Left renal cortex interstitium (tissue), 4 donors: ENCODE data around the gene WWC2. TPM values are rescaled to one million over a fixed set of nuclear protein-coding genes. Genes with fewer than 3 reads are reported as not detected.
"Not testable (repeated sequence)": the region's sequence is repeated elsewhere in the genome, so short reads cannot be mapped to it uniquely, and the experiment has no call there.

ENCODE experiments used
- DNase-seq, 4 donors: peaks; one replicate each; pipeline ENCODE4 v3.0.0-alpha.2; 2013; ENCODE audit warnings: low read depth in 4 of 4, low spot score in 2 of 4, missing footprints in 1 of 4
- polyA plus RNA-seq, 4 donors: library from polyadenylated mRNA; unstranded; fragments of 120-200 nt; gene quantifications; one replicate each; pipeline ENCODE4 v1.2.1, GENCODE V29; 2013; ENCODE audit not compliant: insufficient read length in 4 of 4

The WWC2 gene
- polyA plus RNA-seq, 4 donors = 47.3 to 68.7 (median 56.7) TPM

DNA sequence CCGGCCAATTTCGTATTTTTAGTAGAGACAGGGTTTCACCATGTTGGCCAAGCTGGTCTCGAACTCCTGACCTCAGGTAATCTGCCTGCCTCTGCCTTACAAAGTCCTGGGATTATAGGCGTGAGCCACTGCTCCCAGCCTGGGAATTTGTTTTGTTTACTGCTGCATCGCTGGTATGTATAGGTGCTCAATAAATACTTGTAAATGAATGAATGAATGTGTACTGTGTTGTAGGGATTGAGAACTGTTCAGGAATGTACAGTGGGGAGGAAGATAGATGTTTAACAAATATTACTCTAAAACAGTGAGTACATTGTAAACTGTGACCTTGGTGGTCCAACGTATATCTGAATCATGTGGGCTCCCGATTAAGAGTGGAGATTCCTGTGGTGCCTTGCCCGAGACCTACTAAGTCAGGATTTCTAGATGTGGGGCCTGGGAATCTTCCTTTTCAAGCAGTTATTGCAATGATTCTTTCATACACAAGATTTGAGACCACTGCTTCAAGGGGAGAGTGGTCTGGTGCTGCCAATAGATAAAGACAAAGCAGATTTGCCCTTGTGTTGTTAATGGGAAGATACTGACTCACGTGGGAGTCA lies 41.0 kb downstream of the WWC2 start:
- DNase-seq = no peak

DNA sequence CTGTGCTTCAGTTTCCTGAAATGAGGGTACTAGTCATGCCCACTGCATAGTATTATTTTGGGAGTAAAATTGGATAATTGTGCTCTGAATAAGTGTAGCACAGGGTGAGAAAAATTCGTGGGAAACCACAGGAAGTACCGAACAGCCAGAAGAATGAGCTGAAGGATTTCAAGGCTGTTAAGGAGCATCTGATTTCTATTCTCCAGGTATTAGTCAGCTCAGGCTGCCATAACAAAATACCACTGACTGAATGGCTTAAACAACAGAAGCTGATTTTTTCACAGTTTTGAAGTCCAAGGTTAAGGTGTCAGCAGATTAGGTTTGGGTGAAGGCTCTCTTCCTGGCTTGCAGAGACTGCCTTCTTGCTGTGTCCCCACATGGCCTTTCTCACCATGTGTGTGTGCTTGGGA lies 41.9 kb downstream of the WWC2 start:
- DNase-seq = no peak

DNA sequence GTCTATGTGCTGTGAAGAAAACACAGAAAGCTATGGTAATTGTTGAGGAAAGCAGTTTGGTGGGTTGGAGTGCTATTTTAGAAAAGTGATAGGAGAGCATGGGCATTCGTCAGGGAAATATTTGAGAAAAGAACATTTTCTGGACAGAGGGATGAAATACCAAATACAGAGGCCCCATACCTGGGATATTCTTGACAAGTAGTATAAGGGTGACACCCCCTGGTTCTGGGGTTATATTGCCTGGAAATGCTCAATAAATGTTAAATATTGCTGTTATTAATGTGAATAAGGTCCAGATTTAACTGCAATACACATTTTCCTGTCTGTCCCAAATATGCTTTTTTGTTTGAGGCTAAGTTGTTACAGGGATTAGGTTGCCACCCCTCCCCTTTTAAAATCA lies 42.9 kb downstream of the WWC2 start:
- no peak for DNase-seq

DNA sequence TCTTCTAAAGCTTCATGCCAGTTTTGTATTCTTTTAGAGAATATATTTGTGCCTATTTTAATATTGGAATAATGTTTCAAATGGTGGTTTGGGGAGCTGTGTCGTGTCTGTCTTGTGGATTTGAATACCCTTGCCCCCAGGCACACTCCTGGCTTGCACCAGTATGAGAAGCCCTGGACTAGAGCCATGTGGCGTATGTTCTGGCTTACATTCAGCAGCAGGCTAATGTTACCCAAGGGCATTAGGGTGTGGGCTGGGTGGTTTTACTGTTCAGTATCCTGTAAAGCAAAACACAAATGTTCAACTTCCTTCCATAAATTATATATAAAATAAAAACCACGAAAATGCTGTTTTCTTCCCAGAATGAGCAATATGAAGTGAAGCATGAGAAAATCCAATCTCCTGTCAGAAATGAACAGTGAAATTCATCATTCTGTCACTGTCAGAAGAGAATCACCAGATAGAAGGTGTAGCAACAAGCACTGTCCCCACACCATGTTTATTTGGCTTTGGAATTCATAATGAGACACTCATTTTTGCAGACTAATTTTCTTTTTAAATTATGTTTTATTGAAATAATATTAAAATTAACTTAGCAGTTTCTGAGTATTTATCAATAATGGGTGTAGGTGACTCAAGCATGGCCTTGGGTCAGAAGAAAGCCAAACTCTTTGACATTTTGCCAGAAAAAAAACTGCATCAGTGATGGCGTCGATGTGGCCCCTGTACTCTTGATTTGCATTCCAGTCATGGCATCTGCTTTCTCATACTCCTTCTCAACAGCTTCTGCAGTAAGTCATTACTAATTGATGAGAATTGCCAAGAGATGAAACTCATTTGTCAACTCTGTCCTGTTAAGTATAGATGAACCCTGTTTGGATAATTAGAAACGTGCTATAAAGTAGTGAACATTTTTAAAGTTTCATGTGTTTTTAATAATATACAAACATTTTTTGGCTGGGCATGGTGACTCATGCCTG lies 43.8 kb downstream of the WWC2 start:
- DNase-seq = no peak

DNA sequence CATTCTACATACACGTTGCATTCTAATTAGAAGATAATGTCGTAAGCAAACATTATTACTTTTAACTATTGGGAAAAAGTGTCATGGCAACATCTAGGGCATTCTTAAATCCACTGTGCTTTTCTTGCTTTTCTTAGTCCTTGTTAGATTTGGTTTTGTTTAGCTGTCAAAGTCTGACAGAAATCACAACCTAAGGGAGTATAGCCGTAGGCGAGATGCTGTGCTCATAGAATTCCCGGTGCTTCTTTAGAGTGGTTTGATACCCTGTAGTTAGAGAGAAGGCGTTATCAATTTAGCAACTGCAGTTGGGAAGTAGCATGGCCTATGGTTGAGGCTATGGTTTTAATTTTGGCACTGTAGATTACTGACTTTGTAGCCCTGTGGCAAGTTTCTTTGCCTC lies 45.7 kb downstream of the WWC2 start:
- DNase-seq = no peak

DNA sequence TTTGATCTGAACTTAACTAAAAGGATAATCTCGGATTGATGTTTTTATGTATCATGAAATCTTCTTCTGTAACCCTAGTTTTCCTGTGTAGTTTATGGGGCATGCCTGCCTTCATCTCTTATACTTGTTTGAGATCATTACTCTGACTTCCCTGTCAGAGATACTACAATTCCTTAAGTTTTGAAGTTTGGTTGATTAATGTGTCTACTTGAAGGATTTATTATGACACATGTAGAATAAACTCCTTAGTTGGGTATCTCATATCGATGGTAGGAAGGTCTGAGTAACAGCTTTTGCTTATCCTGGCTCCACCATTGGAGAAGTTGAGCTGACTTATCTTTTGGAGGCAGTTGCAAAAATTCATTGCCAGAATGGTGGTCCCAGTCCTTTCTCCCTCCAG lies 46.7 kb downstream of the WWC2 start:
- no peak for DNase-seq

DNA sequence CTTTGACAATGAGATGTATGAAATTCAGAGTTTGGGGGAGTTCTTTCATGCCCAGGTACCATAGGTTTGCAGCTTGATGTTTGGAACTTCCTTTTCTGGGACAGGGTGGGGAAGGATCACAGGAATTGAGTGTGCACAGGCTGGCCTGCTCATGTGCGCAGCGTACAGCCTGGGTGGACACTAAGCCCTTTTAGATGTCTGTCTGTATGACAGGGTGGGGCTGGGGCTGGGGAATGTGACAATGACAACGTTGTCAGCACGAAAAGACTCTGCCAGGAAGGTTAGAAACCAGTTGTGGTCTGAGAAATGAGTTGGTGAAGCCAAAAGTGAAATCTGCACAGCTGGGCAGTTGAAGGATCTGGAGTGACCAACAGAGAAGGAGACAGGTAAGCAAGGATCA lies 47.4 kb downstream of the WWC2 start:
- no peak for DNase-seq

DNA sequence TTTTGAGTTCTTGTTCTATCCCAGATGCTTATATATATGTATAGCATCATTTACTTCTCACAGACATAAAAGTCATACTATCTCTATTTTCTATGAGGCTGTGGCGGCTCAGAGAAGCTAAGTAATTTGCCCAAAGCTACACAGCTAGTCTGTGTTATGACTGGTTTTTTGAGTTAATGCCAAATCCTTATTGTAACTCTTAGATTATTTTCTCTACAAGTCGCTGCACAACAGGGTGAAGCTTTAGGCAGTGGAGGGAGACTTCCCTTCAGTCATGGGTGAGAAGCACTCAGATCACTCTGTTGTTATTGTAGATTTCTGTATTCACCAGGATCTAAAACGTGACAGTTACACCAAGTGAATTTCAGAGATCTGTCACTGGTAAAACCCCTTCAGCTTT lies 48.1 kb downstream of the WWC2 start:
- no peak for DNase-seq

DNA sequence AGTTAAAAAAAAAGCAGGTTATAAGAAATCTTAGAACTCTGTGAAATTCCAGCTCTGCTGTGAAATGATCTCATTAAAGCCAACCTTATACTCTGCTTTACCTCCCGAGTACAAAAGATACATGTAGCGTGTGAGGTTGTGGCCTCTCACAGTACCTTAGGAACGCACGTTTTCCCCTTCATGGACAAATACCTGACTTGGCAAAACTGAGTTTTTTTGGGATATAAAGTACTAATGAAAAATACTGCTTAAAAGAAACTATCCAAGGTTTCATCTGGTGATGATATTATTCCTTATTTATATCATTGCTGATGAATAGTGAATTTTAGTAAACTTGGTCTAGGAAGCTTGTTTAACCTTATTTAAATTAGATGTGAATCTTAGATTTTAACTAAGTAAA lies 48.9 kb downstream of the WWC2 start:
- no peak for DNase-seq

DNA sequence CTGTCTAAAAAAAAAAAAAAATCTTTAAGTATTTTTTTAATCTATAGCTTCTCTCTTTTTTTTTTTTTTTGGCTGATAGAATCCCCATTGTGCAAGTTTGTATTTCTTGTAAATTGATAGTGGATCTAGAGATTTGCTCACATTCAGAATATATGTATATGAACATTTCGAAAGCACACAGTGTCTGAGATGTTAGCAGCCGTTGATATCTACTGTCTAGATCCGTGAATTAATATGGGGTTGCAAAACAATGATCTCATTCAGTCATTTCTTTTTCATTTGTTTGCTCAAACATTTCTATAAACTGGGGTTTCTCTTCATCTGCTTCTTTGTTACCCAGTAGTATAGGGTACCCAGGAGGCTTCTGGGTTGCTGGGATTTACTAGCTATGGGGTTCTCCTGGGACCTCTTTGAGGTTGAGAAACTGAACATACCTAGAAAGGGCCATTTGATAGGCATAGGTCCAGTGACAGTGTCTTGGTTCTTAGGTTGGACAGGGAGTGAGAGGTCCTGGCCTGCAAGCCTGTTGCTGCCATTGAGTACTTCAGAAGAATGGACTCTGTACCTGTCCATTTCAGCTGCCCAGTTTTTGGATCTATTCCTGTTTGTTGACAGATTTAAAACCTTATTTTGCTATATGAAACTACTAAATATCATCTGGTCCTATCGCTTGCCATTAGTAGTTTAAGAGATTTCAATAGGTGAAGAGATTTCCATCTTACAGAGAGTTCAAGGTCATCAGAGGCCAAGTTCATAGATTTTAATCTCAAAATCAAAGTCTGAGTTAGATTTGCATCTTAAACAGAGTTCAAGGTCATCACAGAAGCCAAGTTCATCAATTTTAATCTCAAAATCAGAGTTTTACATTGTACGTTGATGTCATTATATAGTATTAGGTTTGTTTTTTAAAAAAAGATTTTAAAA lies 50.8 kb downstream of the WWC2 start:
- no peak for DNase-seq

DNA sequence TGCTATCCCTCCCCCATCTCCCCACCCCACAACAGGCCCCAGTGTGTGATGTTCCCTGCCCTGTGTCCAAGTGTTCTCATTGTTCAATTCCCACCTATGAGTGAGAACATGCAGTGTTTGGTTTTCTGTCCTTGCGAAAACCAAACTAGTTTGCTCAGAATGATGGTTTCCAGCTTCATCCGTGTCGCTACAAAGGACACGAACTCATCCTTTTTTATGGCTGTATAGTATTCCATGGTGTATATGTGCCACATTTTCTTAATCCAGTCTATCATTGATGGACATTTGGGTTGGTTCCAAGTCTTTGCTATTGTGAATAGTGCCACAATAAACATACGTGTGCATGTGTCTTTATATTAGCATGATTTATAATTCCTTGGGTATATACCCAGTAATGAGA lies 51.6 kb downstream of the WWC2 start:
- not testable (repeated sequence) for DNase-seq

DNA sequence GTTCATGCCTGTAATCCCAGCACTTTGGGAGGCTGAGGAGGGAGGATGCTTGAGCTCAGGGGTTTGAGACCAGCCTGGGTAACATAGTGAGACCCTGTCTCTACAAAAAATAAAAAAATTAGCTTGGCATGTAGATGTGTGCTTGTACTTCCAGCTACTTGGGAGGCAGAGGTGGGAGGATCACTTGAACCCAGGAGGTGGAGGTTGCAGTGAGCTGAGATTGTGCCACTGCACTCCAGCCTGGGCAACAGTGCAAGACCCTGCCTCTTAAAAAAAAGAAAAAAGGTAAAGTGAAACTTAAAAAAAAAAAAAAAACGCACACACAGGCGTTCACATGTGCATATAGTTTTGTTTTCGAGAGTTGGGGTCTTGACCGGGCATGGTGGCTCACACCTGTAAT lies 53.2 kb downstream of the WWC2 start:
- DNase-seq = not testable (repeated sequence)

DNA sequence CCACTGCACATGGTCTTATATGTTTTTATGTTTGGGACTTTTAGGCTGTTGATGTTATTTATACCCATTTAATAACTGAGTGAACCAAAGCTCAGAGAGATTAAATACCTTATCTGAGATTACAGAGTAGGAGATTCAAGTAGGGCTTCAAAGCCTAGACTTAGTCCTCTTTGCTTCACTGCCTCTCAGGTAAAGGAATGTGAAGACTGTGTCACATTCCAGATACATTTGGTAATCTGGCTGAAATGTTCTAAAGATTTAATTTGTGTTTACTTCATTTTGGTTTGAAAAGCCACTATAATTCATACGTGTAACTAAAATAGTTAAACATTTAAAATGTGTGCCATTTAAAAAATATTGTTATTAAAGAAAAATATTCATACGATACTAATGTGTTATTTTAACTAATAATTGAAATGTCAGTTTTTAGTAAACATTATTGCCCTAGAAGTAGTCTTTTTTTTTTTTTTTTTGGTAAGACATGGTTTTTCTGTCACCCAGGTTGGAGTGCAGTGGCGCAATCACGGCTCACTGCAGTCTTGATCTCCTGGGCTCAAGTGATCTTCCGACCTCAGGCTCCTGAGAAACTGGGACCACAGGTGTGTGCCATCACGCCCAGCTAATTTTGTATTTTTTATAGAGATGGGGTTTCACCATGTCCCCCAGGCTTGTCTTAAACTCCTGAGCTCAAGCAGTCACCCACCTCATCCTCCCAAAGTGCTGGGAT lies 54.3 kb downstream of the WWC2 start:
- DNase-seq = no peak

DNA sequence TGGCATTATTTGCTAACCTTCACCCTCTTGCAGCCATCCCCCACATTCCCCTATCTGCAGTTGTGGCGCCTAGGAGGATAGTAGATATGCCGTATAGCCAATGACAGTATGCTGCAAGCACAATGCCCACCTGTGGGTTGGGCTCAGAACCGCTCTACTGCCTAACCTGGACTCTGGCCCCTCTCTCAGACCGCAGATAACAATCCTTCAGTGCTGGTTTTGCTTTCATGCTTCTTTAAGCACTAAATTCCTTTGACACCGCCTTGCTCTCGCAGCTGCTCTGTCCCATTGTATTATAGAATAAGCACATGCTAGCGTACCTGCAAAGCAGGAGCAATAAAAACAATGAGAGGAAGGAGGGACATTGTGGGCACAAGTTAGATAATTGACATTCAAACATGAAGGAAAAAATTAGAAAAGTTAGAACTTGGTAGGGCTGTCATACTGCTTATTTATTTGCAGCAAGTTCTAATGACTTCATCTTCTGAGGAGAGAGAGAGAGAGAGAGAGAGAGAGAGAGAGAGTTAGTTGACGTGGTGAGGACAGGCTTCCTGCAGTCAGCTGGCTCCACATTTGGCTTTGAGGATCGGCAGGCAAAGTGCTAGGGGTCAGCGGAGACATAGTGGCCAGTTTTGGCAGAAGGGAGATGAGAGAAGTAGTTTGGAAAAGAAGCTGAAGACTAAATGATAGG lies 55.8 kb downstream of the WWC2 start:
- no peak for DNase-seq

DNA sequence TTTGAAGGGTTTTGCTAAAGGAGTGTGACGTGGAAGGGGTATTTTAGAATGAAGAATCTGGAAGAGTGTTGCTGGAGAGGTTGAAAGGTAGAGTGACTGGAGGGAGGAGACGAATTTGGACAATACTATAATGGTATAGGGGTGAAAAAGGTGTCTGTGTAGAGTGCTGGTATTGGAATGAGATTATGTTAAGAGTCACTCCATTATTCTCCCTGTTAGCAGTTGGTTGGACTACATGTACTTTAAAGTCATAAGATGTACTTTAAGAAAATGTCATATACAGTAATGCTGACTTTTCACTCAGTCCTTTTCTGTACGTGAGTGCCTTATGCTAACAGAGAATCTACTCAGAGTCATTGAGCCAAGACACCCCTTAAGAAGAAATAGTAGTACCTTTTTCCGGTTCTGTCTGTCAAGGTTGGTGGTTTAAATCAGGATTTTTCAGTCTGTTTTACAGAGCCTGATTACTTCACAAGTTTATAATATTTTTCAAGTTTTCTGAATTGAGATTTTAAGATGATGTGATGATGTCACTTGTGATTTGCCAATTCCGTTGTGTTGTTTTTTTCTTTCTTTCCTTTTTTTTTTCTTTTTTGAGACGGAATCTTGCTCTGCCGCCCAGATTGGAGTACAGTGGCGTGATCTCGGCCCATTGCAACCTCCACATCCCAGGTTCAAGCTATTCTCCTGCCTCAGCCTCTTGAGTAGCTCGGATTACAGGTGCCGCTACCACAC lies 56.6 kb downstream of the WWC2 start:
- DNase-seq = no peak

DNA sequence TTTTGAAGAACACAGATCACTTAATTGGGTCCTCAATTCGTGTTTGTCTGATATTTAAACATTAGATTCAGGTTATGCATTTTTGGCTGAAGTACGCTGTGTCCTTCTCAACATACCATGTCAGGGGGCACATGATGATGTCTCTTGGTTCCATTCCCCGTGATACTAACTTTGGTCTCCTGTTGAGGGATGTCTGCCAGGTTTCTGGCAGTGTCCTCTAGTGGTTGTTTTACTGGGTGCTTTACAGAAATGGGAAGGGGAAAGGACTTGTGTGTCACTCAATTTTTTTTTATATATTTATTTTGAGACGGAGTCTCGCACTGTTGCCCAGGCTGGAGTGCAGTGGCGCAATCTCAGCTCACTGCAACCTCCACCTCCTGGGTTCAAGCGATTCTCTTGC lies 58.2 kb downstream of the WWC2 start:
- DNase-seq = no peak

DNA sequence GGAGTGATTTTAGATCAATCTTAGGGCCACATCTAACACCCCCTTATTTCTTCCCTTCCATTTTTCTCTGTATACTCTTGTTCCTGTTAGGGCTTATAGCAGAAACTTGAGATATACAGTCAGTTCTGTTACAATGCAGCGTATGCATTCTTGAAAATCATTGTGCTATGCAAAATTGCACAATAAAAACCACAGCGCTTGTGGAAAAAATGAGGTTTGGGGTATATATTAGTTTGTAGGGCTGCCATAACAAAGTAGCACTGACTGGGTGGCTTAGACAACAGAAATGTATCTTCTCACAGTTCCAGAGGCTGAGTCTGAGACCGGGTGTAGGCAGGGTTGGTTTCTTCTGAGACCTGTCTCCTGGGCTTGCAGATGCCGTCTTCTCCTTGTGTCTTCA lies 59.0 kb downstream of the WWC2 start:
- no peak for DNase-seq

DNA sequence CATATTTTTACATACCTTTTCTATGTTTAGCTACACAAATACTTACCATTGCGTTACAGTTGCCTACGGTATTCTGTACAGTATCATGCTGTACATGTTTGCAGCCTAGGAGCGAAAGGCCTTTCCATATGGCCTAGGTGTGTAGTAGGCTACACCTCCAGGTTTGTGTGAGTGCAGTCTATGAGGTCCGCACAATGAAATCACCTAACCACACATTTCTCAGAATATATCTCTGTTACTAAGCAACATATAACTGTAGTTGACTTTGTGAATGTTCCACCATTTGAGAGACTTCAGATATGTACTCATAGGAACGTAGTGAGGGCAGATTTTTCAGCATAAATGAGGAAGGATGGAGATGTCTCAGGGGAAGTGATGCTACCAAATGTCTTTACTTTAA lies 62.6 kb downstream of the WWC2 start:
- DNase-seq = no peak

DNA sequence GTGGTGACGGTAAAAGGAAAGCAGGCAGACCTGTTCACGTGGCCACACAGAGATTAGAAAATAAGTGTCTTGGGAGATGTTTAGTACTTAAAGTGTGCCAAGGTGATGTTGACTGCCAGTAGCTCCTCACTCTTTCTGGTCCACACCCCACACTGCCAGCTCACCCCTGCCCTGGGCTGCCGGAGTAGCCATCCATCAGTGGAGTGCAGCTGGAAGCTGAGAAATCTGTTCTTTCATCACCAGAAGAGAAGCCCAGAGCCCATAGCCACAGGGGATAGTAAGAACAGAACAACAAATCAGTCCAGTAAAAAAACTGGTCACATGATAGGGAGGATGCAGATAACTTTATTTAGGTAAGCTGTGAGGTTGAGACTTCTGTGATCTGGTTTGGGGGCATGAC lies 64.1 kb downstream of the WWC2 start:
- DNase-seq = no peak
